Measurements from ENCODE around the gene KNSTRN. TPM values are rescaled to one million over a fixed set of nuclear protein-coding genes. Genes with fewer than 3 reads are reported as not detected.

KNSTRN gene
- total and polyA plus RNA-seq, 2 donors: 7.5 to 25.4 TPM

DNA sequence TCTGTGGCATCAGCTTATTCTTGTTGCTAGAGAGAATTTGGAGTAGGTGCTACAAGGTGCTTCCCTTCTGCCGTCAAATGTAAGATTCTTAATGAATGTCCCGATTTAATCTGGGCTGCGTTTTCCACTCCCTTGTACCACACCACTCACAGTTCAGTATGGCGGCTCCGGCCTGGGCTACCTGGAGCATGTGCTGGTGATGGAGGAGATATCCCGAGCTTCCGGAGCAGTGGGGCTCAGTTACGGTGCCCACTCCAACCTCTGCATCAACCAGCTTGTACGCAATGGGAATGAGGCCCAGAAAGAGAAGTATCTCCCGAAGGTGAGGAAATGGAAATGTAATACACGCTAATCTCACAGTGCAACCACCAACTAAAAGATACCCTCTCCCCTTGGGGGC is 28.0 kb downstream of the KNSTRN start:
- Histone ChIP-seq H3K36me3 (ENCODE audit: insufficient read depth) (no peaks in the 10 kb centered on the region), H3K4me1 (ENCODE audit: insufficient read depth) (no peaks in the 10 kb centered on the region), H3K4me3 (ENCODE audit: low read depth, low read length) (no peak overlapping the region), H3K27ac (ENCODE audit: low read depth) (no peak overlapping the region)
- no peak for DNase-seq (ENCODE audit: extremely low spot score)
- whole genome bisulfite sequencing: 96% methylated on average over 11 of the region's 11 CpGs

GRCh38 chr15:40412095-40412759 is 29.7 kb downstream of the KNSTRN start:
- no peak overlapping the region for H3K4me3 ChIP-seq (ENCODE audit: low read depth, low read length)
- H3K27ac ChIP-seq (ENCODE audit: low read depth): no peak overlapping the region
- no peaks in the 10 kb centered on the region for H3K4me1 ChIP-seq (ENCODE audit: insufficient read depth)
- 85% methylated on average over 7 of the region's 7 CpGs for WGBS
- no peaks in the 10 kb centered on the region for H3K36me3 ChIP-seq (ENCODE audit: insufficient read depth)
- DNase-seq (ENCODE audit: extremely low spot score): no peak

GRCh38 chr15:40413036-40413435 is 30.5 kb downstream of the KNSTRN start:
- H3K36me3 ChIP-seq (ENCODE audit: insufficient read depth): no peaks in the 10 kb centered on the region
- WGBS: 92% methylated on average over 9 of the region's 9 CpGs
- DNase-seq (ENCODE audit: extremely low spot score): no peak

DNA sequence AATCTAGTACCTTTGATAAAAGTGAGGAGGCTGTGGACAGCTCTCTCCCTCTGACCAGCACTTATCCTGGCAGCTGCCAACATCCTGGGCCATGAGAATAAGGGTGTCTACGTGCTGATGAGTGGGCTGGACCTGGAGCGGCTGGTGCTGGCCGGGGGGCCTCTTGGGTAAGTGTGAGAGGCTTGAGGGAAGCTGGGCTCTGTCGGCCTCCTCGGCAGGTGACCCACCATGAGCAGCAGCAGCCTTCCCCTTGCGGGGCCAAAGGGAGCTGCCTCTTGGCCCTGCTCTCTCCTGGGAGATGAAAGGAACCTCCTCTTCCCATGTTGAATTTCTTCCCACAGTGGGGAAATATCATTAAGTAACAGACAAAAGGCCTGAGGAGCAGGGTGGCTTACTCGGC is 32.3 kb downstream of the KNSTRN start:
- H3K27ac ChIP-seq (ENCODE audit: low read depth): no peak overlapping the region

More at GRCh38 chr15:40413036-40413435, 30.5 kb downstream of the KNSTRN start:
- no peak overlapping the region for H3K27ac ChIP-seq (ENCODE audit: low read depth)
- H3K4me1 ChIP-seq (ENCODE audit: insufficient read depth): no peaks in the 10 kb centered on the region
- H3K4me3 ChIP-seq (ENCODE audit: low read depth, low read length): no peak overlapping the region

DNA sequence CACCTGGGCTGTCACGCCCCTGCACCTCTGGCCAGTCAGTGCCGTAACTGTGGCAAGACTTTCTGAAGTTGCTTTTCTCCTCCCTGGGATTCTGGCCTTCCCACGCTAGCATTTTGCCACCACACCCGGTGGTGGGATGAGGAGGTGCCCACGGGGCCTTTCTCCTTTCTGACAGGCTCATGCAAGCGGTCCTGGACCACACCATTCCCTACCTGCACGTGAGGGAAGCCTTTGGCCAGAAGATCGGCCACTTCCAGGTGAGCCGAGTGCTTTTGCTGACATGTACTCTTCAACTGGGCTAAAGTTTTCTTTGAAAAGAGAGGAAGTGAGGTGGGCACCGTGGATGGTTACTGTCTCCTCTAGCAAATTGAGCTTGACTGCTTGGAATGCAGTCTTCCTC is 32.7 kb downstream of the KNSTRN start:
- 92% methylated on average over 10 of the region's 10 CpGs for WGBS
- no peaks in the 10 kb centered on the region for H3K4me1 ChIP-seq (ENCODE audit: insufficient read depth)
- H3K36me3 ChIP-seq (ENCODE audit: insufficient read depth): no peaks in the 10 kb centered on the region
- H3K27ac ChIP-seq (ENCODE audit: low read depth): no peak overlapping the region
- no peak overlapping the region for H3K4me3 ChIP-seq (ENCODE audit: low read depth, low read length)
- DNase-seq (ENCODE audit: extremely low spot score): no peak

More for the DNA sequence above, 32.3 kb downstream of the KNSTRN start:
- Histone ChIP-seq H3K4me3 (ENCODE audit: low read depth, low read length) (no peak overlapping the region), H3K4me1 (ENCODE audit: insufficient read depth) (no peaks in the 10 kb centered on the region), H3K36me3 (ENCODE audit: insufficient read depth) (no peaks in the 10 kb centered on the region)
- no peak for DNase-seq (ENCODE audit: extremely low spot score)
- WGBS: 88% methylated on average over 7 of the region's 7 CpGs

DNA sequence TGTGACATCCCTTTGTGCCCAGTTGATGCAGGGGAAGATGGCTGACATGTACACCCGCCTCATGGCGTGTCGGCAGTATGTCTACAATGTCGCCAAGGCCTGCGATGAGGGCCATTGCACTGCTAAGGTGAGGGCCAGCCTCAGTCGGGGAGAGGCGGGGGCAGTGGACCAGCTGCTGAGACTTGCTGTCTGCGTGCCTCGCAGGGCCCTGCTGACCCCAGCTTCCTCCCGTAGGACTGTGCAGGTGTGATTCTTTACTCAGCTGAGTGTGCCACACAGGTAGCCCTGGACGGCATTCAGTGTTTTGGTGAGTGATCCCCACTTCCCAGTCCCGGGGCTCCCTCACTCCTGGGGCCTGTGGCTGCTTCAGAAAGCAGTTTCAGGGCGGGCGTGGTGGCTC is 33.5 kb downstream of the KNSTRN start:
- DNase-seq (ENCODE audit: extremely low spot score): no peak
- WGBS: 92% methylated on average over 14 of the region's 14 CpGs
- Histone ChIP-seq H3K4me3 (ENCODE audit: low read depth, low read length) (no peak overlapping the region), H3K4me1 (ENCODE audit: insufficient read depth) (no peaks in the 10 kb centered on the region), H3K27ac (ENCODE audit: low read depth) (no peak overlapping the region), H3K36me3 (ENCODE audit: insufficient read depth) (no peaks in the 10 kb centered on the region)

GRCh38 chr15:40418126-40418525 is 35.6 kb downstream of the KNSTRN start:
- WGBS: 91% methylated on average over 10 of the region's 10 CpGs
- DNase-seq (ENCODE audit: extremely low spot score): no peak
- Histone ChIP-seq H3K4me3 (ENCODE audit: low read depth, low read length) (no peak overlapping the region), H3K36me3 (ENCODE audit: insufficient read depth) (no peaks in the 10 kb centered on the region), H3K4me1 (ENCODE audit: insufficient read depth) (no peaks in the 10 kb centered on the region), H3K27ac (ENCODE audit: low read depth) (no peak overlapping the region)

DNA sequence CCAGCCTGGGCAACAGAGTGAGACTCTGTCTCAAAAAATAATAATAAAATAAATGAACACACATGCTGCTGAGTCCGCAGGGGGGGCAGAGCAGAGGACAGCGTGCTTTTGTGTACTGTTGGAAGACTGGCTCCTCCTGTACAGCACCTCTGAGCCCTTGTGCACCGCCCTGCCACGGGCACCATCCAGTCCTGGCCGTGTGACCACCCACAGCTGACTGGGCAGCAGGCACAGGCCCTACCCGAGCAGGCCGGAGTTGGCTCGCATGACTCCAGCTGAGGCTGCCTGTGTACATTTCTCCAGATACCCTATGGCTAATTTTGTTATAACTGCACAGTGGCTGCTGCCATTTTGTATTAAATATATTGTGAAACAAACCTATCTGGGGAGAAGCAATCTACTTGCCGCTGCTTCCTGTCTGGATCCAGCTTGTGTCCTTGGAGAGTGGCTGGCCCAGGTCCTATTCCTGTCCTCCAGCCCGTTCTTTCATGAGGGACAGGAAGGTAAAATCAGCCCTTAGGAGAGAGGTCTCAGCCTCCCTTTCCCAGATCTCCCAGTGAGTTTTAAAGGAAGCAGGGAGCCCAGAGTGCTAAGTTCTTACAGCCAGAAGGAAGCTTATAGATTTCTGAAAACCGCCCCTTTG is 37.7 kb downstream of the KNSTRN start:
- H3K27ac ChIP-seq (ENCODE audit: low read depth): no peak overlapping the region

GRCh38 chr15:40420793-40421192 is 38.3 kb downstream of the KNSTRN start:
- WGBS: 65% methylated on average over 3 of the region's 3 CpGs
- DNase-seq (ENCODE audit: extremely low spot score): no peak
- H3K36me3 ChIP-seq (ENCODE audit: insufficient read depth): no peaks in the 10 kb centered on the region

More for the DNA sequence above, 37.7 kb downstream of the KNSTRN start:
- no peaks in the 10 kb centered on the region for H3K4me1 ChIP-seq (ENCODE audit: insufficient read depth)
- no peak overlapping the region for H3K4me3 ChIP-seq (ENCODE audit: low read depth, low read length)
- DNase-seq (ENCODE audit: extremely low spot score): no peak
- WGBS: 80% methylated on average over 11 of the region's 11 CpGs
- H3K36me3 ChIP-seq (ENCODE audit: insufficient read depth): no peaks in the 10 kb centered on the region

GRCh38 chr15:40421246-40422157 is 39.0 kb downstream of the KNSTRN start:
- H3K4me3 ChIP-seq (ENCODE audit: low read depth, low read length): no peak overlapping the region
- WGBS: 13% methylated on average over 31 of the region's 31 CpGs
- H3K4me1 ChIP-seq (ENCODE audit: insufficient read depth): no peaks in the 10 kb centered on the region
- no peak for DNase-seq (ENCODE audit: extremely low spot score)
- no peak overlapping the region for H3K27ac ChIP-seq (ENCODE audit: low read depth)
- no peaks in the 10 kb centered on the region for H3K36me3 ChIP-seq (ENCODE audit: insufficient read depth)

More at GRCh38 chr15:40420793-40421192, 38.3 kb downstream of the KNSTRN start:
- Histone ChIP-seq H3K4me1 (ENCODE audit: insufficient read depth) (no peaks in the 10 kb centered on the region), H3K27ac (ENCODE audit: low read depth) (no peak overlapping the region), H3K4me3 (ENCODE audit: low read depth, low read length) (no peak overlapping the region)

DNA sequence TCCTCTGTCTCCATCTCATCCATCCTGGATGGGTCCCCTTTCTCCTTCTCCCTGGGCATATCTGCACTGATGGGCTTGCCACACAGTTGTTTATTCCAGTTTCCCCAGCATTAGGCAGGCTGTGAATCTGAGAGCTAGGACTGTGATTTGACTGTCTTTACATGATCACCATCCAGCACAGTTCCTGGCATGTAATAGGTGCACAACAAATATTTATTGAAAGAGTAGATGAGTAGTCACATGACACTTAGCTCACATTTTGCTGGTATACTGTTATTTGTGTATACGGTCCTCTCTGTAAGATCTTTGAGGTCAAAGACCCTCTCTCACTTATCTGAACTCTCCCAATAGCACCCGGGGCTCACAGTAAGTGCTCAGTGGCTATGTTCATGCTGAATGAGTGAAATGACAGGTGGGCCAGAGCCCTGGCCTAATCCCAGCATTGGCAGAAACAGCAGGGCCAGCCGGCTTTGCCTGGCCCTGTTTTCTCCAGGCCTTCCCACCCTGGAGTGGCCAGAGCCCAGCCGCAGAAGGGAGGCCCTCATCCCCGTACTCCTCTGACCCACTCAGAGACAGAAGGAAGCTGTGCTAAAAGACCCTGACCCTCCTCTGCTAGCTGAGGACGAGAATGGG is 42.1 kb downstream of the KNSTRN start:
- Histone ChIP-seq H3K4me3 (ENCODE audit: low read depth, low read length) (no peak overlapping the region), H3K36me3 (ENCODE audit: insufficient read depth) (no peaks in the 10 kb centered on the region), H3K4me1 (ENCODE audit: insufficient read depth) (no peaks in the 10 kb centered on the region), H3K27ac (ENCODE audit: low read depth) (no peak overlapping the region)
- WGBS: 85% methylated on average over 6 of the region's 6 CpGs
- DNase-seq (ENCODE audit: extremely low spot score): no peak

- Histone ChIP-seq H3K27ac (ENCODE audit: low read depth) (no peak overlapping the region), H3K4me3 (ENCODE audit: low read depth, low read length) (no peak overlapping the region), H3K36me3 (ENCODE audit: insufficient read depth) (no peaks in the 10 kb centered on the region), H3K4me1 (ENCODE audit: insufficient read depth) (no peaks in the 10 kb centered on the region)
- WGBS: 97% methylated on average over 5 of the region's 5 CpGs
- DNase-seq (ENCODE audit: extremely low spot score): no peak
Observed at GRCh38 chr15:40425681-40426080, 43.2 kb downstream of the KNSTRN start.

- no peak for DNase-seq (ENCODE audit: extremely low spot score)
- Histone ChIP-seq H3K27ac (ENCODE audit: low read depth) (no peak overlapping the region), H3K36me3 (ENCODE audit: insufficient read depth) (no peaks in the 10 kb centered on the region), H3K4me3 (ENCODE audit: low read depth, low read length) (no peak overlapping the region), H3K4me1 (ENCODE audit: insufficient read depth) (no peaks in the 10 kb centered on the region)
- WGBS: 91% methylated on average over 9 of the region's 9 CpGs
Observed at GRCh38 chr15:40427188-40427587, 44.7 kb downstream of the KNSTRN start.

All from urinary bladder (tissue), 4 donors.